GM12873 (cell line): Measurements from ENCODE around the gene NXNL1.

Experiments
- CTCF ChIP-seq: IDR thresholded peaks from 2 replicates; pipeline ENCODE4 v1.5.1; 2012; ENCODE audit warnings: low read depth, mild to moderate bottlenecking, moderate library complexity, low read length, control low read depth; ENCODE audit not compliant: insufficient read depth; ENCODE audit errors: missing control alignments

Gene NXNL1

GRCh38 chr19:17418710-17419109 is 42.0 kb downstream of the NXNL1 start:
- no peak for TF ChIP-seq CTCF

GRCh38 chr19:17415121-17415520 is 45.6 kb downstream of the NXNL1 start:
- TF ChIP-seq CTCF: no peak

- no peak for TF ChIP-seq CTCF
Observed at GRCh38 chr19:17414097-17414496, 46.6 kb downstream of the NXNL1 start.

- no peak for TF ChIP-seq CTCF
Observed at GRCh38 chr19:17411801-17412200, 48.9 kb downstream of the NXNL1 start.

GRCh38 chr19:17409990-17410389 is 50.7 kb downstream of the NXNL1 start:
- no peak for TF ChIP-seq CTCF

- no peak for TF ChIP-seq CTCF
Observed at GRCh38 chr19:17406887-17407196, 53.9 kb downstream of the NXNL1 start.

GRCh38 chr19:17406046-17406886 is 54.5 kb downstream of the NXNL1 start:
- no peak for TF ChIP-seq CTCF
